GM18868 (cell line): ENCODE data around the gene D2HGDH.
"Not testable (repeated sequence)": the region's sequence is repeated elsewhere in the genome, so short reads cannot be mapped to it uniquely, and the experiment has no call there.

Experiments
- ATAC-seq: cut with Tn5 transposase; IDR thresholded peaks from one replicate; pipeline ENCODE4 v1.9.1; 2021; ENCODE audit warnings: mild to moderate bottlenecking, moderate library complexity; ENCODE audit not compliant: unreplicated experiment

The D2HGDH gene

GRCh38 chr2:241788572-241788971 lies 54.1 kb downstream of the D2HGDH start:
- no peak for ATAC-seq

GRCh38 chr2:241791385-241791784 lies 57.0 kb downstream of the D2HGDH start:
- ATAC-seq, result not testable (repeated sequence)

GRCh38 chr2:241793385-241793784 lies 59.0 kb downstream of the D2HGDH start:
- ATAC-seq, result no peak

GRCh38 chr2:241794250-241794823 lies 59.9 kb downstream of the D2HGDH start:
- ATAC-seq, result no peak

- no peak for ATAC-seq
These were observed 60.9 kb downstream of the D2HGDH start for GRCh38 chr2:241795021-241795999.

GRCh38 chr2:241796209-241796608 lies 61.8 kb downstream of the D2HGDH start:
- no peak for ATAC-seq

GRCh38 chr2:241796610-241797138 lies 62.2 kb downstream of the D2HGDH start:
- ATAC-seq, result no peak

GRCh38 chr2:241797441-241798080 lies 63.1 kb downstream of the D2HGDH start:
- ATAC-seq, result no peak

- no peak for ATAC-seq
These were observed 63.7 kb downstream of the D2HGDH start for GRCh38 chr2:241798081-241798630.

GRCh38 chr2:241798631-241799521 lies 64.4 kb downstream of the D2HGDH start:
- no peak for ATAC-seq

GRCh38 chr2:241799522-241800197 lies 65.2 kb downstream of the D2HGDH start:
- ATAC-seq, result no peak

- ATAC-seq, result not testable (repeated sequence)
These were observed 65.9 kb downstream of the D2HGDH start for GRCh38 chr2:241800198-241800903.

GRCh38 chr2:241801611-241802420 lies 67.4 kb downstream of the D2HGDH start:
- ATAC-seq, result no peak

GRCh38 chr2:241802421-241803318 lies 68.2 kb downstream of the D2HGDH start:
- ATAC-seq, result no peak

- ATAC-seq, result no peak
These were observed 69.2 kb downstream of the D2HGDH start for GRCh38 chr2:241803387-241804325.
